GM15510 (cell line): ENCODE results near the gene TBX10.
A peak's percentile ranks its signal among the peaks of the same experiment; 100 is the strongest.

Source experiments
- POLR2A ChIP-seq: IDR thresholded peaks from 3 replicates; pipeline ENCODE4 v1.6.1; 2011; ENCODE audit warnings: borderline replicate concordance; ENCODE audit not compliant: insufficient read length; ENCODE audit errors: extremely low read depth

TBX10 gene

GRCh38 chr11:67613313-67613959 is 26.1 kb downstream of the TBX10 start:
- TF ChIP-seq POLR2A, result no peak

- no peak for TF ChIP-seq POLR2A
These were observed 26.8 kb downstream of the TBX10 start for GRCh38 chr11:67612751-67613150.

- no peak for TF ChIP-seq POLR2A
These were observed 27.6 kb downstream of the TBX10 start for GRCh38 chr11:67611704-67612587.

- TF ChIP-seq POLR2A, result no peak
These were observed 28.4 kb downstream of the TBX10 start for GRCh38 chr11:67611165-67611564.

- TF ChIP-seq POLR2A, result no peak
These were observed 29.2 kb downstream of the TBX10 start for GRCh38 chr11:67610302-67610868.

GRCh38 chr11:67609316-67609715 is 30.2 kb downstream of the TBX10 start:
- no peak for TF ChIP-seq POLR2A

- no peak for TF ChIP-seq POLR2A
These were observed 31.1 kb downstream of the TBX10 start for GRCh38 chr11:67608486-67608885.

- TF ChIP-seq POLR2A, result no peak
These were observed 32.1 kb downstream of the TBX10 start for GRCh38 chr11:67607507-67607906.

GRCh38 chr11:67606492-67607295 is 32.9 kb downstream of the TBX10 start, which contains the start of gene NDUFV1:
Gene NDUFV1, plus strand, starts transcription at chr11:67606936. Its CDS starts 69 bp downstream, at chr11:67607005.
- TF ChIP-seq POLR2A, result peak; percentile 82

GRCh38 chr11:67606093-67606491 is 33.5 kb downstream of the TBX10 start:
- TF ChIP-seq POLR2A, result no peak

- TF ChIP-seq POLR2A, result no peak
These were observed 34.1 kb downstream of the TBX10 start for GRCh38 chr11:67605231-67606011.

GRCh38 chr11:67604815-67605214 is 34.7 kb downstream of the TBX10 start:
- TF ChIP-seq POLR2A, result no peak

- no peak for TF ChIP-seq POLR2A
These were observed 38.5 kb downstream of the TBX10 start for GRCh38 chr11:67601098-67601497.
